Vagina (tissue), 2 donors: ENCODE measurements around the gene ARPC1A. TPM values are rescaled to one million over a fixed set of nuclear protein-coding genes. Genes with fewer than 3 reads are reported as not detected.

ENCODE experiments used
- DNase-seq, 2 donors: peaks; one replicate each; pipeline ENCODE4 v3.0.0-alpha.2; 2017; ENCODE audit errors: extremely low spot score in 2 of 2
- H3K27ac ChIP-seq: fragments of 200-600 bp; sonication (generic); one replicate; pipeline ENCODE4 v1.5.1; 2019
- H3K27me3 ChIP-seq: fragments of 200-600 bp; sonication (generic); one replicate; pipeline ENCODE4 v1.5.1; 2019
- H3K36me3 ChIP-seq, 2 donors: fragments of 200-600 bp; sonication (generic); one replicate each; pipeline ENCODE4 v1.5.1; 2017 to 2019
- H3K4me1 ChIP-seq: fragments of 200-600 bp; sonication (generic); one replicate; pipeline ENCODE4 v1.5.1; 2019
- H3K4me3 ChIP-seq, 2 donors: fragments of 200-600 bp; sonication (generic); 1 replicate in 1 of 2; 2 replicates in 1 of 2; pipeline ENCODE4 v1.5.1; 2016 to 2019
- H3K9me3 ChIP-seq: fragments of 200-600 bp; sonication (generic); one replicate; pipeline ENCODE4 v1.5.1; 2019
- POLR2A ChIP-seq, 2 donors: fragments of 450-650 bp; IDR thresholded peaks; one replicate each; pipeline ENCODE4 v1.6.1; 2017; ENCODE audit warnings: antibody characterized with exemption in 2 of 2, mild to moderate bottlenecking in 2 of 2, moderate library complexity in 2 of 2
- POLR2AphosphoS5 ChIP-seq, 2 donors: sonication (generic); formaldehyde crosslinking; IDR thresholded peaks; one replicate each; pipeline ENCODE4 v1.9.0; 2017; ENCODE audit warnings: antibody characterized with exemption in 2 of 2, mild to moderate bottlenecking in 2 of 2, low read depth in 1 of 2; ENCODE audit not compliant: insufficient read depth in 1 of 2
- intact Hi-C: fragments of 100-400 bp; cut with DNase I; formaldehyde crosslinking; loops from one replicate; pipeline ENCODE4 v1.15.1; 2023
- total RNA-seq: library from RNA; depleted of rRNA; stranded (reverse); fragments of >200 nt; gene quantifications from one replicate; pipeline ENCODE4 v1.2.3, GENCODE V29; 2016
- TF ChIP-seq, protein P1 (sequence below), 3 experiments: fragments of 450-650 bp in 2 of 3; fragments of 200-600 bp in 1 of 3; sonication (generic) in 1 of 3; IDR thresholded peaks; one replicate each; pipeline ENCODE4 v1.5.1; 2017 to 2019; ENCODE audit warnings: antibody characterized with exemption in 3 of 3, mild to moderate bottlenecking in 2 of 3, moderate library complexity in 2 of 3

ARPC1A gene
- total RNA-seq, 1 donor from 2014 or later = 106 TPM

DNA sequence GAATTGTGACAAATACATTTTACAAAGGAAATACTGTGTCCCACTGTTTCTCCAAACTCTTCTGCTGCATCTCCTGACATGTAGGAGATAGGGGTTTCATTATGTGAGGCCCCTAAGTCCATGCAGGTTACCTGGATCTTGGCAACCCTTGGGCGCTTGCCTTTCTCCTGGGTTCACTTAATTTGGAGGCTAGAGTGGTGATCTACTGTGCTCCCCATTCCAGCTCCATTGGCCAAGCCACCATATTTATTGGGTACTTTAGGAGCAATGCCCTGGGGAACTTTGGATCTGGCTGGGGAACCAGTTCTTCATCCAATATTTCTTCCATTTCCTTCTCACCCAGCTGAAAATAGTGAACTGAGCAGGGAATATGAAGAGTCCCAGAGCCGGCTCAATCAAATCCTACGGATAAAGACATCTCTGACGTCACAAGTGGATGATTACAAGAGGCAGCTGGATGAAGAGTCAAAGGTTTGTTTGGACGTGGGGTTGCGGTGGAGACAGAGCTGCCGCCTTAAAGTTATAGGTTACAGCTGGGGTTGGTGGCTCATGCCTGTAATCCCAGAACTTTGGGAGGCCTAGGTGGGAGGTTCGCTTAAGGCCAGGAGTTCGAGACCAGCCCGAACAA is 34.6 kb upstream of the ARPC1A start:
- no peak for DNase-seq
- TF ChIP-seq, protein P1, sequence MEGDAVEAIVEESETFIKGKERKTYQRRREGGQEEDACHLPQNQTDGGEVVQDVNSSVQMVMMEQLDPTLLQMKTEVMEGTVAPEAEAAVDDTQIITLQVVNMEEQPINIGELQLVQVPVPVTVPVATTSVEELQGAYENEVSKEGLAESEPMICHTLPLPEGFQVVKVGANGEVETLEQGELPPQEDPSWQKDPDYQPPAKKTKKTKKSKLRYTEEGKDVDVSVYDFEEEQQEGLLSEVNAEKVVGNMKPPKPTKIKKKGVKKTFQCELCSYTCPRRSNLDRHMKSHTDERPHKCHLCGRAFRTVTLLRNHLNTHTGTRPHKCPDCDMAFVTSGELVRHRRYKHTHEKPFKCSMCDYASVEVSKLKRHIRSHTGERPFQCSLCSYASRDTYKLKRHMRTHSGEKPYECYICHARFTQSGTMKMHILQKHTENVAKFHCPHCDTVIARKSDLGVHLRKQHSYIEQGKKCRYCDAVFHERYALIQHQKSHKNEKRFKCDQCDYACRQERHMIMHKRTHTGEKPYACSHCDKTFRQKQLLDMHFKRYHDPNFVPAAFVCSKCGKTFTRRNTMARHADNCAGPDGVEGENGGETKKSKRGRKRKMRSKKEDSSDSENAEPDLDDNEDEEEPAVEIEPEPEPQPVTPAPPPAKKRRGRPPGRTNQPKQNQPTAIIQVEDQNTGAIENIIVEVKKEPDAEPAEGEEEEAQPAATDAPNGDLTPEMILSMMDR (IDR thresholded peaks at IDR 0.05) = no peak
- TF ChIP-seq POLR2A (IDR thresholded peaks at IDR 0.05) = no peak
- TF ChIP-seq POLR2AphosphoS5 (IDR thresholded peaks at IDR 0.05; ENCODE audit: insufficient read depth in 1 of 2, low read depth in 1 of 2) = no peak
- Histone ChIP-seq H3K27ac (no peak overlapping the region), H3K4me1 (no peaks in the 10 kb centered on the region), H3K4me3 (no peak overlapping the region), H3K36me3 (no peaks in the 10 kb centered on the region), H3K27me3 (no peaks in the 10 kb centered on the region), H3K9me3 (no peaks in the 10 kb centered on the region)
- intact Hi-C loops = no loop called here

DNA sequence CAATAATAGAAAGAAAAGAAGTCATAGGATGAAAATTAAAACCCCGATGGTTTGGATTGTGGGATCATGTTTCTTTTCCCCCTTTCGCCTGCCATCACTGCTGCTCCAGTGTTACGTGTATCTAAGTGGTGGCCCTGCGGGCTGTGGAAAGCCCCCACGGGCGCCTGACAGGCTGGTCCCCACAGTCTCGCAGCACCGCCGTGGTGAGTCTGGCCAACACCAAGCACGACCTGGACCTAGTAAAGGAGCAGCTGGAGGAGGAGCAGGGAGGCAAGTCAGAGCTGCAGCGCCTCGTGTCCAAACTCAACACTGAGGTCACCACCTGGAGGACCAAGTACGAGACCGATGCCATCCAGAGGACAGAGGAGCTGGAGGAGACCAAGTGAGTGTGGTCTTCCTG is 33.6 kb upstream of the ARPC1A start:
- Histone ChIP-seq H3K4me3 (no peak overlapping the region), H3K4me1 (no peaks in the 10 kb centered on the region), H3K27ac (no peak overlapping the region), H3K27me3 (no peaks in the 10 kb centered on the region), H3K36me3 (no peaks in the 10 kb centered on the region), H3K9me3 (no peaks in the 10 kb centered on the region)
- TF ChIP-seq POLR2A (IDR thresholded peaks at IDR 0.05) (no peak), POLR2AphosphoS5 (IDR thresholded peaks at IDR 0.05; ENCODE audit: insufficient read depth in 1 of 2, low read depth in 1 of 2) (no peak)
- TF ChIP-seq, protein P1 (IDR thresholded peaks at IDR 0.05) = no peak
- intact Hi-C loops = no loop called here
- no peak for DNase-seq

- TF ChIP-seq POLR2AphosphoS5 (IDR thresholded peaks at IDR 0.05; ENCODE audit: insufficient read depth in 1 of 2, low read depth in 1 of 2) (no peak), POLR2A (IDR thresholded peaks at IDR 0.05) (no peak)
- TF ChIP-seq, protein P1 (IDR thresholded peaks at IDR 0.05) = no peak
- no peak overlapping the region for H3K4me3 ChIP-seq
- H3K36me3 ChIP-seq = no peaks in the 10 kb centered on the region
- H3K27me3 ChIP-seq = no peaks in the 10 kb centered on the region
- intact Hi-C loops = no loop called here
- H3K9me3 ChIP-seq = no peaks in the 10 kb centered on the region
- no peak overlapping the region for H3K27ac ChIP-seq
- no peak for DNase-seq
- H3K4me1 ChIP-seq = no peaks in the 10 kb centered on the region
Measured at GRCh38 chr7:99293167-99293566, 32.5 kb upstream of the ARPC1A start.

GRCh38 chr7:99293650-99294049 is 32.0 kb upstream of the ARPC1A start:
- TF ChIP-seq POLR2AphosphoS5 (IDR thresholded peaks at IDR 0.05; ENCODE audit: insufficient read depth in 1 of 2, low read depth in 1 of 2) (no peak), POLR2A (IDR thresholded peaks at IDR 0.05) (no peak)
- TF ChIP-seq, protein P1 (IDR thresholded peaks at IDR 0.05) = no peak
- no peaks in the 10 kb centered on the region for H3K4me1 ChIP-seq
- H3K36me3 ChIP-seq = no peaks in the 10 kb centered on the region
- intact Hi-C loops = no loop called here
- DNase-seq = no peak
- no peaks in the 10 kb centered on the region for H3K9me3 ChIP-seq
- no peaks in the 10 kb centered on the region for H3K27me3 ChIP-seq
- no peak overlapping the region for H3K4me3 ChIP-seq
- no peak overlapping the region for H3K27ac ChIP-seq

DNA sequence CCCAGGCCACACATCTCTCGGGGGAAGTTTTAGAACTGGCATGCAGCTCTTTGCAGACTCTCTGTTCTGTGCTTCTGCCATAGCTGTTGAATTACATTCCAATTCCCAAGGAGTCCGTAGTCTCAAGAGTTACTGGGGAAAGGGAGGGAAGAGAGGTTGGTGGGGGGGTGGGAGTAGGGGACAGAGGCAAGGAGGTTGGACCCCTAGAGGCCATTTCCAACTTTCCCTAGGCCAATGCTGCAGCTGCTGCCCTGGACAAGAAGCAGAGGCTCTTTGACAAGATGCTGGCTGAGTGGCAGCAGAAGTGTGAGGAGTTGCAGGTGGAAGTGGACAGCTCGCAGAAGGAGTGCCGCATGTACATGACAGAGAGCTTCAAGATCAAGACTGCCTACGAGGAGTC is 29.2 kb upstream of the ARPC1A start:
- Histone ChIP-seq H3K4me1 (no peaks in the 10 kb centered on the region), H3K27me3 (no peaks in the 10 kb centered on the region), H3K36me3 (no peaks in the 10 kb centered on the region), H3K4me3 (no peak overlapping the region), H3K9me3 (no peaks in the 10 kb centered on the region), H3K27ac (no peak overlapping the region)
- no peak for DNase-seq
- no peak for TF ChIP-seq POLR2AphosphoS5 (IDR thresholded peaks at IDR 0.05; ENCODE audit: insufficient read depth in 1 of 2, low read depth in 1 of 2)
- TF ChIP-seq POLR2A (IDR thresholded peaks at IDR 0.05) = no peak
- TF ChIP-seq, protein P1 (IDR thresholded peaks at IDR 0.05) = no peak
- intact Hi-C loops = no loop called here
